ENCODE data around the gene MS4A1. TPM values are rescaled to one million over a fixed set of nuclear protein-coding genes. Genes with fewer than 3 reads are reported as not detected.

The MS4A1 gene
- total RNA-seq, 4 donors from 2014 or later = 32.2 to 49.4 TPM; not detected in 2

- H3K27me3 ChIP-seq = no peaks in the 10 kb centered on the region
- no peak overlapping the region for H3K4me3 ChIP-seq
- intact Hi-C loops (cut with DNase I; ENCODE audit: low total_unique reads) = no loop called here
- H3K36me3 ChIP-seq = no peaks in the 10 kb centered on the region
- in situ Hi-C loops (cut with MboI; ENCODE audit: low pct_ligation_motif_present in 1 of 4, low pct_unique_long_range_greater_than_20kb in 1 of 4, low sequenced_read_pairs in 3 of 4) = no loop called here
- no peak for DNase-seq
- H3K9me3 ChIP-seq = no peaks in the 10 kb centered on the region
- no peak overlapping the region for H3K27ac ChIP-seq
- TF ChIP-seq POLR2AphosphoS5 (IDR thresholded peaks at IDR 0.05) = no peak
- no peak for TF ChIP-seq EP300 (IDR thresholded peaks at IDR 0.05; ENCODE audit: low read depth)
- no peak for TF ChIP-seq POLR2A (IDR thresholded peaks at IDR 0.05)
- TF ChIP-seq CTCF (IDR thresholded peaks at IDR 0.05) = no peak
- no peaks in the 10 kb centered on the region for H3K4me1 ChIP-seq
Observed at GRCh38 chr11:60454212-60454611, 1.4 kb upstream of the MS4A1 start.

GRCh38 chr11:60457576-60457975 lies 1.9 kb downstream of the MS4A1 start:
- in situ Hi-C loops (cut with MboI; ENCODE audit: low pct_ligation_motif_present in 1 of 4, low pct_unique_long_range_greater_than_20kb in 1 of 4, low sequenced_read_pairs in 3 of 4) = no loop called here
- Histone ChIP-seq H3K27ac (no peak overlapping the region), H3K4me1 (no peaks in the 10 kb centered on the region), H3K27me3 (no peaks in the 10 kb centered on the region), H3K4me3 (no peak overlapping the region), H3K36me3 (no peaks in the 10 kb centered on the region), H3K9me3 (no peaks in the 10 kb centered on the region)
- WGBS, 2 donors (ENCODE audit: low coverage in 1 of 2) = 20 to 65% methylated on average over 1 to 3 of the region's 3 CpGs
- TF ChIP-seq POLR2AphosphoS5 (IDR thresholded peaks at IDR 0.05) (no peak), EP300 (IDR thresholded peaks at IDR 0.05; ENCODE audit: low read depth) (no peak), POLR2A (IDR thresholded peaks at IDR 0.05) (no peak), CTCF (IDR thresholded peaks at IDR 0.05) (no peak)
- no peak for DNase-seq
- intact Hi-C loops (cut with DNase I; ENCODE audit: low total_unique reads) = no loop called here

GRCh38 chr11:60459345-60459744 lies 3.7 kb downstream of the MS4A1 start:
- Histone ChIP-seq H3K4me3 (no peak overlapping the region), H3K9me3 (no peaks in the 10 kb centered on the region), H3K4me1 (no peaks in the 10 kb centered on the region), H3K27me3 (no peaks in the 10 kb centered on the region), H3K36me3 (no peaks in the 10 kb centered on the region), H3K27ac (no peak overlapping the region)
- intact Hi-C loops (cut with DNase I; ENCODE audit: low total_unique reads) = no loop called here
- WGBS, 2 donors (ENCODE audit: low coverage in 1 of 2) = 86% methylated on average over 1 of the region's 1 CpG; no CpG with 5 or more reads in 1 of the 2 donors
- in situ Hi-C loops (cut with MboI; ENCODE audit: low pct_ligation_motif_present in 1 of 4, low pct_unique_long_range_greater_than_20kb in 1 of 4, low sequenced_read_pairs in 3 of 4) = no loop called here
- no peak for TF ChIP-seq EP300 (IDR thresholded peaks at IDR 0.05; ENCODE audit: low read depth)
- TF ChIP-seq POLR2AphosphoS5 (IDR thresholded peaks at IDR 0.05) = no peak
- no peak for TF ChIP-seq CTCF (IDR thresholded peaks at IDR 0.05)
- TF ChIP-seq POLR2A (IDR thresholded peaks at IDR 0.05) = no peak
- no peak for DNase-seq

- Histone ChIP-seq H3K36me3 (no peaks in the 10 kb centered on the region), H3K27me3 (no peaks in the 10 kb centered on the region), H3K4me3 (no peak overlapping the region), H3K4me1 (no peaks in the 10 kb centered on the region), H3K27ac (no peak overlapping the region), H3K9me3 (no peaks in the 10 kb centered on the region)
- in situ Hi-C loops (cut with MboI; ENCODE audit: low pct_ligation_motif_present in 1 of 4, low pct_unique_long_range_greater_than_20kb in 1 of 4, low sequenced_read_pairs in 3 of 4) = no loop called here
- no peak for DNase-seq
- TF ChIP-seq EP300 (IDR thresholded peaks at IDR 0.05; ENCODE audit: low read depth) (no peak), CTCF (IDR thresholded peaks at IDR 0.05) (no peak), POLR2A (IDR thresholded peaks at IDR 0.05) (no peak), POLR2AphosphoS5 (IDR thresholded peaks at IDR 0.05) (no peak)
- intact Hi-C loops (cut with DNase I; ENCODE audit: low total_unique reads) = loop anchor here (5.0 kb wide), 1 partner anchor 1082 kb away; no protein-coding TSS in a partner anchor
- WGBS, 2 donors (ENCODE audit: low coverage in 1 of 2) = 70 to 100% methylated on average over 1 to 2 of the region's 2 CpGs
Observed at GRCh38 chr11:60468829-60469228, 13.2 kb downstream of the MS4A1 start.
